Testis (tissue), 2 donors: ENCODE data around the gene SOX6.

Experiments used
- CTCF ChIP-seq, 3 experiments: fragments of 450-650 bp in 2 of 3; fragments of 200-600 bp in 1 of 3; sonication (generic) in 1 of 3; IDR thresholded peaks; one replicate each; pipeline ENCODE4 v1.5.1; 2016 to 2019; ENCODE audit warnings: antibody characterized with exemption in 3 of 3, mild to moderate bottlenecking in 2 of 3, moderate library complexity in 1 of 3
- POLR2A ChIP-seq: fragments of 450-650 bp; IDR thresholded peaks from one replicate; pipeline ENCODE4 v1.6.1; 2017; ENCODE audit warnings: antibody characterized with exemption, mild to moderate bottlenecking, moderate library complexity

DNA sequence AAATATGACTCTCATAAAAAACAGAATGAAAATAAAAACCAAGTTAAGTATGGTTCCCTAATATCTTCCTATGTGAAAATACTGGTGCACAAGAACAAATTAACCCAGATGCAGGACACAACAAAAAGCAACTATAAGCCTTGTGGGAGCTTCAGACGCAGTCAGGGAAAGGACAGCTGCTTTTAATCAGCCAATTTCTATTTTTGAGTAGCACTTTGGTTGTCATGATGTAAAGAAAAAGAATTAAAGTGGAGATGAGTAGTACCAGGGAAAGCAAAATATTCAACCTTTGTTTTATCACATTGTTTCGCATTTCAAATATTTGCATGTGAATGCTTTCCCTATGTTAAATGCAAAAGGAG, 339.9 kb downstream of the SOX6 start:
- no peak for TF ChIP-seq POLR2A
- no peak for TF ChIP-seq CTCF (IDR thresholded peaks at IDR 0.05)
